KMS-11 (cell line): ENCODE data around the gene TRMT13.

ENCODE experiments used
- H2AFZ ChIP-seq: fragments of 200-600 bp; sonication (generic); 2 replicates; pipeline ENCODE4 v1.6.1; 2016; ENCODE audit warnings: antibody characterized with exemption, mixed run types, low read depth
- H3K27ac ChIP-seq: fragments of 200-600 bp; sonication (generic); 2 replicates; pipeline ENCODE4 v1.6.1; 2016; ENCODE audit warnings: mild to moderate bottlenecking, mixed run types
- H3K27me3 ChIP-seq: fragments of 200-600 bp; sonication (generic); 2 replicates; pipeline ENCODE4 v1.6.1; 2017; ENCODE audit warnings: mild to moderate bottlenecking, low read depth, mixed run types, moderate library complexity; ENCODE audit not compliant: insufficient read depth
- H3K36me3 ChIP-seq: fragments of 200-600 bp; sonication (generic); 2 replicates; pipeline ENCODE4 v1.6.1; 2017; ENCODE audit warnings: mild to moderate bottlenecking, mixed run types; ENCODE audit not compliant: insufficient read depth
- H3K4me1 ChIP-seq: fragments of 200-600 bp; sonication (generic); 2 replicates; pipeline ENCODE4 v1.6.1; 2016; ENCODE audit warnings: mild to moderate bottlenecking, low read depth, mixed run types; ENCODE audit not compliant: poor library complexity, severe bottlenecking
- H3K4me2 ChIP-seq: fragments of 200-600 bp; sonication (generic); 2 replicates; pipeline ENCODE4 v1.7.0; 2016; ENCODE audit warnings: mild to moderate bottlenecking, mixed run types
- H3K4me3 ChIP-seq: fragments of 200-600 bp; sonication (generic); IDR thresholded peaks from 2 replicates; pipeline ENCODE4 v1.6.1; 2017; ENCODE audit warnings: low read depth, low read length, mixed read lengths; ENCODE audit not compliant: insufficient read depth
- H3K79me2 ChIP-seq: fragments of 200-600 bp; sonication (generic); 2 replicates; pipeline ENCODE4 v1.6.1; 2016; ENCODE audit warnings: low read depth, mixed run types; ENCODE audit not compliant: insufficient read depth
- H3K9ac ChIP-seq: fragments of 200-600 bp; sonication (generic); 2 replicates; pipeline ENCODE4 v1.6.1; 2016; ENCODE audit warnings: mild to moderate bottlenecking, mixed run types
- H4K20me1 ChIP-seq: fragments of 200-600 bp; sonication (generic); 2 replicates; pipeline ENCODE4 v1.6.1; 2016; ENCODE audit warnings: mild to moderate bottlenecking, mixed run types; ENCODE audit not compliant: insufficient read depth
- CTCF ChIP-seq: fragments of 200-600 bp; sonication (generic); conservative IDR thresholded peaks from 2 replicates; pipeline ENCODE4 v1.6.1; 2017; ENCODE audit warnings: low read depth, mild to moderate bottlenecking, antibody characterized with exemption, low read length, moderate library complexity, mixed read lengths

The TRMT13 gene

DNA sequence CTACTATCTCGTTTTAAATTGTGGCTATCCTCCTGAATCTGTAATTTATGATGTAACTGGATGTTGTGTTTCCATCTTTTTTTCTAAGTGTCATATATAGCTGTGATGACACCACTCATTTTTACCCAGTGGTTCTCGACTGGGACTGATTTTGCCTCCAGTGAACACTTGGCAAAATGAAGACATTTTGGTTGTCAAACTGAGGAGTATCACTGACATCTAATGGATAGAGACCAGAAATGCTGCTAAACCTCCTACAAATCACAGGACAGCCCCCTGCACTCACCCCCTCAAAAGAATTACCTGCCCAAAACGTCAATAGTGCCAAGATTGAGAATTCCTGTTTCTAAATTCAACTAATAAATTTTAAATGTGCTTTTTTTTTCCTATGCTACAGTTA, 1.9 kb downstream of the TRMT13 start:
- H3K9ac ChIP-seq = no peak overlapping the region
- no peak overlapping the region for H3K4me3 ChIP-seq
- H3K27ac ChIP-seq = no peak overlapping the region
- no peaks in the 10 kb centered on the region for H4K20me1 ChIP-seq
- no peak overlapping the region for H2AFZ ChIP-seq
- H3K4me1 ChIP-seq = peaks cover 23% of the 10 kb centered on the region
- no peaks in the 10 kb centered on the region for H3K27me3 ChIP-seq
- H3K4me2 ChIP-seq = no peak overlapping the region
- no peak for TF ChIP-seq CTCF
- no peaks in the 10 kb centered on the region for H3K36me3 ChIP-seq
- H3K79me2 ChIP-seq = peaks cover 29% of the 10 kb centered on the region

- no peaks in the 10 kb centered on the region for H3K27me3 ChIP-seq
- H3K36me3 ChIP-seq = 0 out of 2 replicates have a peak, but pooled peaks cover 3% of the 10 kb centered on the region
- H3K4me2 ChIP-seq = no peak overlapping the region
- H3K9ac ChIP-seq = no peak overlapping the region
- no peak overlapping the region for H2AFZ ChIP-seq
- TF ChIP-seq CTCF = no peak
- no peak overlapping the region for H3K4me3 ChIP-seq
- H3K27ac ChIP-seq = no peak overlapping the region
- peaks cover 7% of the 10 kb centered on the region; the same call in 1 of the 2 replicates for H3K79me2 ChIP-seq
- H3K4me1 ChIP-seq = peaks cover 6% of the 10 kb centered on the region
- no peaks in the 10 kb centered on the region for H4K20me1 ChIP-seq
These were observed 4.6 kb downstream of the TRMT13 start for GRCh38 chr1:100137602-100138001.

GRCh38 chr1:100141192-100141591, 8.2 kb downstream of the TRMT13 start:
- Histone ChIP-seq H3K4me2 (no peak overlapping the region), H3K4me3 (no peak overlapping the region), H3K4me1 (no peaks in the 10 kb centered on the region), H3K27me3 (no peaks in the 10 kb centered on the region), H3K79me2 (no peaks in the 10 kb centered on the region), H2AFZ (no peak overlapping the region), H3K27ac (no peak overlapping the region), H3K9ac (no peak overlapping the region), H4K20me1 (no peaks in the 10 kb centered on the region), H3K36me3 (0 out of 2 replicates have a peak, but pooled peaks cover 3% of the 10 kb centered on the region)
- TF ChIP-seq CTCF = no peak

GRCh38 chr1:100142343-100142742, 9.4 kb downstream of the TRMT13 start:
- no peaks in the 10 kb centered on the region for H3K79me2 ChIP-seq
- no peaks in the 10 kb centered on the region for H3K4me1 ChIP-seq
- TF ChIP-seq CTCF = no peak
- H2AFZ ChIP-seq = no peak overlapping the region
- H4K20me1 ChIP-seq = no peaks in the 10 kb centered on the region
- no peak overlapping the region for H3K4me3 ChIP-seq
- H3K27ac ChIP-seq = no peak overlapping the region
- H3K4me2 ChIP-seq = no peak overlapping the region
- no peaks in the 10 kb centered on the region for H3K27me3 ChIP-seq
- H3K36me3 ChIP-seq = 0 out of 2 replicates have a peak, but pooled peaks cover 3% of the 10 kb centered on the region
- no peak overlapping the region for H3K9ac ChIP-seq
